ENCODE data around the gene KIF3C.
"Not testable (repeated sequence)": the region's sequence is repeated elsewhere in the genome, so short reads cannot be mapped to it uniquely, and the experiment has no call there.

KIF3C gene

DNA sequence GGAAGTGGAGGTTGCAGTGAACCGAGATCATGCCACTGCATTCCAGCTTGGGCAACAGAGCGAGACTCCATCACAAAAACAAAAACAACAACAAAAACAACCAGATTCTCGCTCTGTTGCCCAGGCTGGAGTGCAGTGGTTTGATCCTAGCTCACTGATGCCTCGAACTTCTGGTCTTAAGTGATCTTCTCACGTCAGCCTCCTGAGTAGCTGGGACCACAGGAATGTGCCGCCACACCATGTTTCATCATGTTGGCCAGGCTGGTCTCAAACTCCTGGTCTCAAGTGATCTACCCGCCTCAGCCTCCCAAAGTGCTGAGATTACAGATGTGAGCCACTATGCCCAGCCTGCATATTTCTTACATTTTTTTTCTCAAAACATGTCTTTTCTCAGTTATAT is 64.9 kb downstream of the KIF3C start:
- DNase-seq (ENCODE audit: low spot score), result not testable (repeated sequence)

DNA sequence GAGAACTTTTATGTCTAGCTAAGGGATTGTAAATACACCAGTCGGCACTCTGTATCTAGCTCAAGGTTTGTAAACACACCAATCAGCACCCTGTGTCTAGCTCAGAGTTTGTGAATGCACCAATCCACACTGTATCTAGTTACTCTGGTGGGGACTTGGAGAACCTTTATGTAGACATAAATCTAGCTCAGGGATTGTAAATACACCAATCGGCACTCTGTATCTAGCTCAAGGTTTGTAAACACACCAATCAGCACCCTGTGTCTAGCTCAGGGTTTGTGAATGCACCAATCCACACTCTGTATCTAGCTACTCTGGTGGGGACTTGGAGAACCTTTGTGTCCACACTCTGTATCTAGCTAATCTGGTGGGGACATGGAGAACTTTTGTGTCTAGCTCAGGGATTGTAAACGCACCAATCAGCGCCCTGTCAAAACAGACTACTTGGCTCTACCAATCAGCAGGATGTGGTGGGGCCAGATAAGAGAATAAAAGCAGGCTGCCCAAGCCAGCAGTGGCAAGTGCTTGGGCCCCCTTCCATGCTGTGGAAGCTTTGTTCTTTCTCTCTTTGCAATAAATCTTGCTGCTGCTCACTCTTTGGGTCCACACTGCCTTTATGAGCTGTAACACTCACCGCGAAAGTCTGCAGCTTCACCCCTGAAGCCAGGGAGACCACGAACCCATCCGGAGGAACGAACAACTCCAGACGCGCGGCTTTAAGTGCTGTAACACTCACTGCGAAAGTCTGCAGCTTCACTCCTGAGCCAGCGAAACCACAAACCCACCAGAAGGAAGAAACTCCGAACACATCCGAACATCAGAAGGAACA is 66.1 kb downstream of the KIF3C start:
- not testable (repeated sequence) for DNase-seq (ENCODE audit: low spot score)

DNA sequence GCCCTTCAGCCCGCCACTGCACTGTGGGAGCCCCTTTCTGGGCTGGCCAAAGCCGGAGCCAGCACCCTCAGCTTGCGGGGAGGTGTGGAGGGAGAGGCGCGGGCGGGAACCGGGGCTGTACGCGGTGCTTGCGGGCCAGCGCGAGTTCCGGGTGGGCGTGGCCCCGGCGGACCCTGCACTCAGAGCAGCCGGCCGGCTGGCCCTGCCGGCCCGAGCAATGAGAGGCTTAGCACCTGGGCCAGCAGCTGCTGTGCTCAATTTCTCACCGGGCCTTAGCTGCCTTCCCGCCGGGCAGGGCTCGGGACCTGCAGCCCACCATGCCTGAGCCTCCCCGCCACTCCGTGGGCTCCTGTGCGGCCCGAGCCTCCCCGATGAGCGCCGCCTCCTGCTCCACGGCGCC is 66.9 kb downstream of the KIF3C start:
- DNase-seq (ENCODE audit: low spot score), result not testable (repeated sequence)

DNA sequence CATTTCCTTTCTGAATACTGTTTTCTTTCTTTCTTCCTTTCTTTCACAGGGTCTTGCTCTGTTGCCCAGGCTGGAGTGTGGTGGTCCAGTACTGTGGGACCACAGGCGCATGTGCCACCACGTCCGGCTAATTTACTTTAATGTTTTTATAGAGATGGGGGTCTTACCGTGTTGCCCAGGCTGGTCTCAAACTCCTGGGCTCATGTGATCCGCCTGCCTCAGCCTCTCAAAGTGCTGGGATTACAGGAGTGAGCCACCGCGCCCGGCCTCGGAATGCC is 68.7 kb downstream of the KIF3C start:
- not testable (repeated sequence) for DNase-seq (ENCODE audit: low spot score)

DNA sequence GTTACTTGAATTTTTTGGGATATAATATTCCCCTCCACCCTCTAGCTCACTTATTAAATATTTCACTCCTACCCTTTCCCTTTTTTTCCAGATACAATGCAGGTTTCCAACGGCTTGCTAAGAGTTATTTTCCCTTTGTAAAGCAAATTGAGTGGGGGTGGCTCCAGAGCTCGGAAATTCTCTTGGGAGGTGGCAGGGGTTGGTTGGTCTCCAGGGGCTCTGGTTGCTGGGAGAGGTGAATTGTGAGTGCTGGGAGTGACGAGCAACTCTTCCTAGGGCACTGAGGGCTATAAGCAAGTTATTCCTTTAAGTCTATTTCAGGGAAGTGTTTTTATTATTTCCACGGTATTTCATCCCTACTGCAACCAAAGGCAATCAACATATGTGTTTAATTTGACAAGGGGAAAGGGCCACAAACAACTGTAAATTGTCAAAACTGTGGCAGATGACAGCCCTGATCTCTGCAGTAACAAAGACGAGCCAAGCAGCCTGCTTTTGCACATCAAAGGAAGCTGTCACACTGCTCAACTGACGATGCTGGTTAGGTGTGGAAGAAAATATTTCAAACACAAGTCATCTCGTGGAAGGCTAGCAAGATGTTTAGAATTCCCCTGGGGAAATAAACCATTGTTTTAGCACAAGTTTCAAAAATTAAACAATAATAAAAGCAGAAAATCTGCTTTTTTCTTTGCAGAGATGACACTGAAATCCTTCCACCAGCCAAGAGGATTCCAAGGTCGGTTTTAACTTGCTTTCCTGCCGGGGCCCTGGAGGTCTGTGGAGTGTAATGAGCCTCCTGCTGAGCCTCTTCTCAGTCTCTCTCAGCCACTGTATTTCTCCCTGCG is 69.2 kb downstream of the KIF3C start:
- DNase-seq (ENCODE audit: low spot score), result no peak

DNA sequence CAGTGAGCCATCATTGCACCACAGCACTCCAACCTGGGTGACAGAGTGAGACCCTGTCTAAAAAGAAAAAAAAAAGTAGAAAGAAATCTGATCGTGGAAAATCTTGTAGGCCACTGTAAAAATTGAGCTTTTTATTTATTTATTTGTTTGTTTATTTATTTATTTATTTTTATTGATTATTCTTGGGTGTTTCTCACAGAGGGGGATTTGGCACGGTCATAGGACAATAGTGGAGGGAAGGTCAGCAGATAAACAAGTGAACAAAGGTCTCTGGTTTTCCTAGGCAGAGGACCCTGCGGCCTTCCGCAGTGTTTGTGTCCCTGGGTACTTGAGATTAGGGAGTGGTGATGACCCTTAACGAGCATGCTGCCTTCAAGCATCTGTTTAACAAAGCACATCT is 72.7 kb downstream of the KIF3C start:
- not testable (repeated sequence) for DNase-seq (ENCODE audit: low spot score)

DNA sequence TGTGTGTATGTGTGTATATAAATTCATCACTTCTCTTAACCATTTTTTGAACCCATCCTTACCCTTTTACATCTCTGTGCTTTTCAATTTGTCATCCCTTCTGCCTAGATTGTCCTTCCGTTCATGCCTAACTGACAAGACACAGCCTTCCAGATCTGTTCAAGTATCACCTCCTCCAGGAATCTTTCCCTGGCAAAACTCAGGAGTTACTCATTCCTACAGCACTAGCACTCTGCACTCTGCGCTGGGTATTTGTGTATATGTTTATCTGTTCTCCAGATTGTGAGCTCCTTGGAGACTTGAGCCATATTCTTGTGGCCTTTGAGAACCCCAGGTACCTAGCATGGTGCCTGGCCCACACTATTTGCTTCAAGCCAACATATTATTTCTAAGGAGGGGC is 77.2 kb downstream of the KIF3C start:
- no peak for DNase-seq (ENCODE audit: low spot score)

DNA sequence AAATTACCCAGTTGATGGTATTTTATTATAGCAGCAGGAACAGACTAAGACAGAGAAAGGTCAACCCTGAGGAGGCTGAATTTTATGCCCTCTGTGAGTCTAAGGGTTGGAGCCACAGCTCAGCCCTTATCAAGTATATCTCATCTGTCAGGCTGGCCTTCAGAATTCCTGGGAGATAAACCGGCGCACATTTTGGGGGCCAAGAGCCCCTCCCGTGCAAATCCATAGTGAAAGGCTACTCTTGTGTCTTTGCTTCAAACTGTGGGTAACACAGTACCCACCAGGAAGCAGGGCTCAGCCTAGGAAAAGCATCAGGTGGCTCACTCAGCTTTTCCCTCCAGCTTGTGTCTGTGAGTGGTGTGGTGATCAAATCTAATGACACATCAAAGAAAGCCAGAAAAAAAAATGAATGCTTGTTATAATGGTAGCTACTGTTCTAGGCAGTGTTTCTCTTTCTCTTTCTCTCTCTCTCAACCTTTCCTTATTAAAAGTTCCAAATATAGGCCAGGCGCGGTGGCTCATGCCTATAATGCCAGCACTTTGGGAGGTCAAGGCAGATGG is 79.0 kb downstream of the KIF3C start:
- no peak for DNase-seq (ENCODE audit: low spot score)

DNA sequence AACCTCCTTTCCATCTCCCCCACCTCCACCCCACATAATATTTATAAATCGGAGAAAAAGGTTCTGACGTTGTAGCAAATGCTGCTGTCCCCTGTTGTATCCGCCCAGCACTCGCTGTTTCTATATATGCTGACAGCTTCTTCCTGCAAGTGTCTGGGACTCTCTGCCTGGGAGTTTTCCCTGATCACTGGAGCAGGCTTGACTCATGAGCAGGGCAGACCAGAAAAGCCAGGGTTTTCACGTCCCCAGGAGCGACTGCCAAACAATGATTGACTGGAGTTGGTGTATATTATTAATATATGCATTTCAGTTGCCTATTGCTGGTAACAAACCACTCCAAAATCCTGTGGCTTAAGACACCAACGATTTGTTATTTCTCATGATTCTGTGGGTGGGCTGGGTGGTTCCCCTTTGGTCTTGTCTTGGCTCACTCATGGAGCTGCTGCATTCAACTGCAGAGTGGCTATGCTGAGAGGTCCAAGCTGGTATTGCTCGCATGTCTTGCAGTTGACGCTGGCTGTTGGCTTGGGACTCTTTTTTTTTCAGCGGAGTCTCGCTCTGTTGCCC is 82.8 kb downstream of the KIF3C start:
- no peak for DNase-seq (ENCODE audit: low spot score)

DNA sequence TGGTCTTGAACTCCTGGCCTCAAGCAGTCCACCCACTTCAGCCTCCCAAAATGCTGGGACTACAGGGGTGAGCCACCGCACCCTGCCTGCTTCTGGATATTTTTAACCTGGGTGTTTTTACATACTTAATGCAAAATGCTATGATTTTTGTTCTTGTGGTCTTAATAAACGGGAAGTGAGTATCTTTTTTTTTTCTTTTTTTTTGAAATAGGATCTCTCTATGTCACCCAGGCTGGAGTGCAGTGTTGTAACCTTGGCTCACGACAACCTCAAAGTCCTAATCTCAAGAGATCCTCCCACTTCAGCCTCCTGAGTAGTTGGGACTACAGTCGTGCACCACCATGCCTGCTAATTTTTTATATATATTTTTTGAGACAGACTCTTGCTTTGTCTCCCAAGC is 84.8 kb downstream of the KIF3C start:
- DNase-seq (ENCODE audit: low spot score), result no peak

DNA sequence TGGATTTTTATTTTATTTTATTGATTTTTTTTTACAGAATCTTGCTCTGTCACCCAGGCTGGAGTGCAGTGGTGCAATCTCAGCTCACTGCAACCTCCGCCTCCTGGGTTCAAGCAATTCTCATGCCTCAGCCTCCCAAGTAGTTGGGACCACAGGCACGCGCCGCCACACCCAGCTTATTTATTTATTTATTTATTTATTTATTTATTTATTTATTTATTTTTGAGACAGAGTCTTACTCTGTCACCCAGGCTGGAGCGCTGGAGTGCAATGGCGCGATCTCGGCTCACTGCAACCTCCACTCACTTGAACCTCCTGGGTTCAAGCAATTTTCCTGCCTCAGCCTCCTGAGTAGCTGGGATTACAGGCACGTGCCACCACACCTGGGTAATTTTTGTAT is 86.0 kb downstream of the KIF3C start:
- DNase-seq (ENCODE audit: low spot score), result not testable (repeated sequence)

DNA sequence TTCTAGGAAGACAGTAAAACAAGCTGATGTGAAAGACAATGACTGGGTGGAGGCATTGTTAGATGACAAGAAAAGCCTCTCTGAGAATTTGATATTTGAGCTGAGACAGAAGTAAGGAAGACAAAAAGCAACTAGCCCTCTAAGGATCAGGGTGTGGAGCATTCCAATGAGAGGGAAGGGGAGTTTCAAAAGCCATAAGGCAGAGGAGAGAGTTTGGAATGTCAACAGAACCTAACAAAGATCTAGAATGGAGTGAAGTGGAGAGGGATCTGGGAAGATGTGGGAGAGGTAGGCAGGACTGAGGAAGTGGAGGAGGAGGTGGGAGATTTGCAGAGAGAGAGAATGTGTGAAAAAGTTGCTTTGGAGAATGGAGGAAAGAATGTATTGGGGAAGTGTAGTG is 86.7 kb downstream of the KIF3C start:
- no peak for DNase-seq (ENCODE audit: low spot score)

DNA sequence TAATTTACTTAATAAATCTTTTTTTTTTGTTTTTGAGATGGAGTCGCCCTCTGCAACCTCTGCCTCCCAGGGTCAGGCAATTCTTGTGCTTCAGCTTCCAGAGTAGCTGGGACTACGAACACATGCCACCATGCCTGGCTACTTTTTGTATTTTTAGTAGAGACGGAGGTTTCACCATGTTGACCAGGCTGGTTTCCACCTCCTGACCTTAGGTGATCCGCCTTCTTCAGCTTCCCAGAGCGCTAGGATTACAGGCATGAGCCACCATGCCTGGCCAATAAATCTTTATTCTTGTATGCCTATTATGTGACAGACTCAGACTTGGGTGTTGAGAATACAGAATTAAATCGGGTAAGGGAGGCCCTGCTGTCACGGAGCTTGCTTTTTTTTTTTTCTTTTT is 87.3 kb downstream of the KIF3C start:
- DNase-seq (ENCODE audit: low spot score), result no peak

DNA sequence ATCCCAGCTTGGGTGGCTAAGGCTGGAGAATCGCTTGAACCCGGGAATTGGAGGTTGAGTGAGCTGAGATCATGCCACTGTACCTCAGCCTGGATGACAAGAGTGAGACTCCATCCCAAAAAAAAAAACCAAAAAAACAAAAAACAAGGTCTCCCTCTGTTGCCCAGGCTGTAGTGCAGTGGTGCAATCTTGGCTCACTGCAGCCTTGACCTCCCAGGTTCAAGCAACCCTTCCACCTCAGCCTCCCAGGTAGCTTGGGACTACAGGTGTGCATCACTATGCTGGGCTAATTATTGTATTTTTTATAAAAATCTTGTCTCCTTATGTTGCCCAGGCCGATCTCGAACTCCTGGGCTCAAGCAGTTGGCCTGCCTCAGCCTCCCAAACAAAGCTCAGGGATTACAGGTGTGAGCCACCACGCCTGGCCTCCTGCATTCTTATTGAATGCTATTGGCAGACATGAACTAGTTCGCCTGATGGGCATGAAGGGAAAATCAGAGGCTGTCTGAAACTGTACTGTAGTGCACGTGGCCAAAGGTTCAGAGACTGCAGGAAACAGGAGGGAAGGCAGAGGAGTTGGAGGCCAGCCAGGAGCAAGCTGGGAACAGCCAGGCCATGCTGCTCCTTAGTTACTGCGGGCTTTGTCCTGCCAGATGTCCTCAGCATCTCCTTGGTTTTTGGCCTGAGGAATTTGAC is 88.0 kb downstream of the KIF3C start:
- no peak for DNase-seq (ENCODE audit: low spot score)

DNA sequence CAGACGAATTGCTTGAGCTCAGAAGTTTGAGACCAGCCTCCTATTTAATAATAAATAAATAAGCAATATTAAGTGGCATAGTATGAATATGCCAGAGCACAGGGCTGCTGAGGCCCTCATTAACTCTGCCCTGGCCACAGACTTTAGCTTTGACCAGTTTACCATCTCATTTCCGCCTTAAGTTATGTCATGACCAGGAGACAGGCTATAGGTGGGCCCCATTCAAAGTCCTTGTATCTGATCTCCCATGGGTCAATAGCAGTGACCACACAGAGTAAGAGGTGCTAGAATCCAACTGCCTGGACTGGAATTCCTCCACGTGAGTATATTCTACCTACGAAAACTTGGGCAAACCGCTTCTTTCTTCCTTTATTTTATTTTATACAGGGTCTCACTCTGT is 90.6 kb downstream of the KIF3C start:
- DNase-seq (ENCODE audit: low spot score), result no peak

DNA sequence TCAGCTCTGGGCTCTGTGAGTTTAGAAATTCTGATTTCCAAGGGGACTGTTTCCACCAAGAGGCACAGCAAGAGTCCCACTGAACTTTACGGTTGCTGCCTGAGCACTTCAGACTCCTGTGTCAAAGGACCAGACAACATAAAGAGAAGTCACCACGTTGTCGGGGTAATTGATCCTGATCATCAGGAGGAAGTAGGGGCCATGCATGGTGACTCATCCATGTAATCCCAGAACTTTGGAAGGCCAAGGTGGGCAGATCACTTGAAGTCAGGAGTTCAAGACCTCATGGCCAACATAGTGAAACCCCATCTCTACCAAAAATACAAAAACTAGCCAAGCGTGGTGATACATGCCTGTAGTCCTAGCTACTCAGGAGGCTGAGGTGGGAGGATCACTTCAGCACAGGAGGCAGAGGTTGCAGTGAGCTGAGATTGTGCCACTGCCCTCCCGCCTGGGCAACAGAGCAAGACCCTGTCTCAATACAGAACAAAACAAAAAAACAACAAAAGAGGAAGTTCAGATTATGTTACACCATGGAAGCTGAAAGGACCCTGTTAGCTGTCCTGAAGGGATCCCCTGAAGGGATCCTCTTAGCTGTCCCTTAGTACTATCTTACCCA is 94.6 kb downstream of the KIF3C start:
- DNase-seq (ENCODE audit: low spot score), result no peak

DNA sequence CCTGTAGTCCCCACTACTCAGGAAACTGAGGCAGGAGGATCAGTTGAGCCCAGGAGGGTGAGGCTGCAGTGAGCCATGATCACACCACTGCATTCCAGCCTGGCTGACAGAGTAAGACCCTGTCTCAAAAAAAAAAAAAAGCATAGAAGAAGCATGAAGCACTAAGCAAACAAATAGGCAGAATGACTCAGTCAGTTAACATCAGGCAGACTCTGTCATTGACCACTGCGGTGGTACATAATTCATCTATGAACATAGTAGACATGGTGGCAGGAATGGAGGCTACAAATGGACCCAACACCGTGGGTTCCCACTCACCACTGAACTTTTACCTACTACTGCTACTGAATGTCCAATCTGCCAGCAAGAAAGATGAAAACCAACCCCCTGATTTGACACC is 96.4 kb downstream of the KIF3C start:
- DNase-seq (ENCODE audit: low spot score), result no peak

DNA sequence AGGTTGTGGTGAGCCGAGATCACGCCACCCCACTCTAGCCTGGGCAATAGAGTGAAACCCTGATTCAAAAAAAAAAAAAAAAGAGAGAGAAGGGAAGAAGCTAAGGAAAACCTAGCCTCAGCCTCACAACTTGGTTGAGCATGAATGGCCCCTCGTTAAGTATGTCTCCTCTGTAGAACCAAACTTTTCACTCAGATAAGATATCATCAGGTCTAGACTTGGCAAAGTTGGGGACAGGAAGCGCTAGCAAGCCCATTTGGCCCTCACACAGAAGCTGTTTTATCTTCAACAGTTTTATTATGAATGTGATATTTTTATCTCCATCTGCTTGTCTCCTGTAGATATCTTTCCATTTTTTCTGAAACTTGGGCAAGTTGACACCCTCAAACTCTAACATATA is 100.5 kb downstream of the KIF3C start:
- no peak for DNase-seq (ENCODE audit: low spot score)

DNA sequence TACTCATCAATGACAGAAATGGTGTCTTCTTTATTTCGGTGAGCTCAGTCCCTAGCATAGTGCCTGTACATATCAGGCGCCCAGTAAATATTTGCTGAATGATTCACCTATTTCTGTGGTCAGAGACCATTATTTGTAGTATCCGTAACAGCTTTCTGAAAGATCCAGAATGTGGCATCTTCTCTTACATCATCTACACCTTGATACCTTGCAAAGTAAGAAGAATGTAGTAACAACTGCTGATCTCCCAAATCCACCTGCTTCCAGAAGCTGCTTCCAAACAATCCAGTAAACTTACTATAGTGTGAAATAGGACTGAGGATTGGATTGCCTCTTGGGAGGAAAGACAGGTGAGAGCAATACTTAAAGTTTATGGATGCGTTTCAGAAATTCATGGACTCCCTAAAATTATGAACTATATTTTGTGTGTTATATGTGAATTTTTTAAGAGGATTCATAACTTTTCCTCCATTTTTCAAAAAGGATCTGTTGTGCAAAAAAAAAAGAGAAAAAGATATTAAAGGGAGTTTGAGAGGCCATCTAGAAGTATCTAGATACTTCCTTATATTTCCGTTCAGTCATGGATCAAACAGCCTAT is 103.1 kb downstream of the KIF3C start:
- no peak for DNase-seq (ENCODE audit: low spot score)

DNA sequence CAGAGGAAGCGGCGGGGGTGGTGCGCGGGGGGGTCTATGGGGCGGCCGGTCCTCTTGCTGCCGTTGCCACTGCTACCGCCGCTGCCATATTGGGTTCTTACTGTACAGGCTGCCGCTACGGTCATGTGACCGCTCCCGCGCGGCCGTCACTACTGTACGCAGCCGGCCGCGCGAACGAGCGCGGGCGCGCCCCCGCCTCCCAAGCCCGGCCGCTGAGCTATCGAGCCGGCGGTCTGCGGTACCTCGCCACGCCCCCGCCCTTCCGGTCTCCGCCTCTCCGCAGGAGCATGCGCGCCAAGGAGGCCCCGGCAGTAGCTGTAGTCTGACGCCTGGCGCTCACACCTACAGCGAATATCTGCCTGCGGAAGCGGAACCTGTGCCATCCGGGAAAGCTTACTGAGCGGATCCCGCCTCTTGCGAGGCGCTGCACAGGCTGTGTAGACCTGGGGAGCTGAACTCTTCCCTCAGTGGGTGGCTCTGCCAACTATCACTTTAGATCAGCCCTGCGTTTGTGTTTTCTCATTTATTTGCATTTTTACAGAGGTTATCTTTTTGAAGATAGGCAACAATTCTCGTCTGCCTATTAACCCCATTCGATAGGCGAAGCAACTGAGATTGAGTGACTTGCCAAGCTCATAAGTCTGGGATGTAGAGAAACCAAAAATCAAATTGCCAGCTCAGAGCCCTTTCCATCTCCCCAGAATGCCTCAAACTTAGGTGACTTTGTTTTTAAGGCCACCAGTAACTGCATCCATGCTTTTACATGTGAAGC is 103.8 kb downstream of the KIF3C start, which contains the start of gene ASXL2:
Gene ASXL2 (minus strand): TSS at position 127 of the 772 bp plus-strand sequence. CDS start 265 bp downstream, outside the sequence.
- DNase-seq (ENCODE audit: low spot score), result peak; percentile 98

Data from left forelimb (tissue), 1 donor.